ENCODE measurements around the gene LIN7A.

DNA sequence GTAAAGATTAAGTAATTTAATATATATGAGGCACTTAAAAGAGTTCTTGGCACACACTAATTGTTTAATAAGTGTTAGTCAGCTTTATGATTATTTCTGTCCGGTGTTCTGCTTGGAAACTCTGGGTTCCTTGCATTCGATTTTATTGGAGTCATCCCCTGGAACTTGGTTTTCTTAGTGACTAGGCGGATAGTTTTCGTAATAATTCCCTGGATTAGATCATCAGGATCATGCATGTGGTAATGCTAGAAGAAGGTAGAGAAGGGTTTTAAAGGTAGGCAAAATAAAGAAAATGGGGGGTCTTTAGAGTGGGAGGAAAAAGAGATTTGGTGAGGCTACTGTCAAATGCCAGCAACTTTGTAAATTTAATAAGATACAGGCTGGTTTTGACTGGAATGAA is 132.6 kb downstream of the LIN7A start:
- TF ChIP-seq GATA2 (IDR thresholded peaks at IDR 0.05; ENCODE audit: low read depth, low read length), result no peak
- TF ChIP-seq GATA3 (IDR thresholded peaks at IDR 0.05; ENCODE audit: low read depth, low read length), result no peak
